ENCODE measurements around the gene HPS1.

DNA sequence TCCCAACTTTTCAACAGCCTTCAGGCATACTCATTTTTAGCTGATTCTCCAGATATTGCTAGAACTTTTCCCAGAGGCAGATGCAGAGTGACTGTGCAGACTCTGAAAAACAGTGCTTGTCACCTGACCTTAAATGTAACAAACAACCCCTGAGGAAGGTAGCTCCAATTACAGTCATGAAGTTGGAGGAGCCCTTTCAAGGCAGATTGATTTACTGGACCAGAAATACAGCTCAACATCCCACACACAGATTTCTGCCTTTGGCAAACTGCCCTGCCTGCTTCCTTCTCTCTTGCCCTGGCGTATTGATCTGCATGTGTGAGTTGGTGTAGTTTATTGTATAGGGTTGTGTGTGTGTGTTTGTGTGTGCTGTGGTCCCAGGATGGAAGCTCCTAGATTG, 70.2 kb downstream of the HPS1 start:
- TF ChIP-seq, protein P1, sequence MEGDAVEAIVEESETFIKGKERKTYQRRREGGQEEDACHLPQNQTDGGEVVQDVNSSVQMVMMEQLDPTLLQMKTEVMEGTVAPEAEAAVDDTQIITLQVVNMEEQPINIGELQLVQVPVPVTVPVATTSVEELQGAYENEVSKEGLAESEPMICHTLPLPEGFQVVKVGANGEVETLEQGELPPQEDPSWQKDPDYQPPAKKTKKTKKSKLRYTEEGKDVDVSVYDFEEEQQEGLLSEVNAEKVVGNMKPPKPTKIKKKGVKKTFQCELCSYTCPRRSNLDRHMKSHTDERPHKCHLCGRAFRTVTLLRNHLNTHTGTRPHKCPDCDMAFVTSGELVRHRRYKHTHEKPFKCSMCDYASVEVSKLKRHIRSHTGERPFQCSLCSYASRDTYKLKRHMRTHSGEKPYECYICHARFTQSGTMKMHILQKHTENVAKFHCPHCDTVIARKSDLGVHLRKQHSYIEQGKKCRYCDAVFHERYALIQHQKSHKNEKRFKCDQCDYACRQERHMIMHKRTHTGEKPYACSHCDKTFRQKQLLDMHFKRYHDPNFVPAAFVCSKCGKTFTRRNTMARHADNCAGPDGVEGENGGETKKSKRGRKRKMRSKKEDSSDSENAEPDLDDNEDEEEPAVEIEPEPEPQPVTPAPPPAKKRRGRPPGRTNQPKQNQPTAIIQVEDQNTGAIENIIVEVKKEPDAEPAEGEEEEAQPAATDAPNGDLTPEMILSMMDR (conservative IDR thresholded peaks at IDR 0.05; ENCODE audit: low read depth, low read length), result no peak
- no peak for TF ChIP-seq POLR2A (IDR thresholded peaks at IDR 0.05; ENCODE audit: low read depth, low read length)
- TF ChIP-seq CEBPB (IDR thresholded peaks at IDR 0.05; ENCODE audit: low read depth, low read length), result no peak
- TF ChIP-seq RCOR1 (IDR thresholded peaks at IDR 0.05; ENCODE audit: insufficient replicate concordance, low read length), result no peak
- no peak for TF ChIP-seq MAZ (IDR thresholded peaks at IDR 0.05; ENCODE audit: borderline replicate concordance, low read depth, low read length)
- no peak for TF ChIP-seq NFE2L2 (IDR thresholded peaks at IDR 0.05; ENCODE audit: low read depth, low read length)
- TF ChIP-seq MAFK (IDR thresholded peaks at IDR 0.05; ENCODE audit: low read depth, low read length), result no peak
- TF ChIP-seq FOS (IDR thresholded peaks at IDR 0.05; ENCODE audit: low read depth, low read length), result no peak
- TF ChIP-seq RFX5 (IDR thresholded peaks at IDR 0.05; ENCODE audit: low read depth, low read length), result no peak

All from IMR-90 (cell line).